ENCODE results near the gene CAPRIN1. TPM values are rescaled to one million over a fixed set of nuclear protein-coding genes. Genes with fewer than 3 reads are reported as not detected.

CAPRIN1 gene
- total and polyA plus RNA-seq, 2 of the 8 experiments (the other 6 are each of a cell fraction or from before 2014, with no cell fraction given): 221 to 317 TPM

GRCh38 chr11:34139346-34139745 is 87.8 kb downstream of the CAPRIN1 start (continued):
- no peak for TF ChIP-seq CHD7 (IDR thresholded peaks at IDR 0.05; ENCODE audit: insufficient replicate concordance, low read length)
- no peak for TF ChIP-seq NRF1 (IDR thresholded peaks at IDR 0.05; ENCODE audit: low read depth, low read length)
